HG02970 (cell line): ENCODE data around the gene CLCN6.

Source experiments
- ATAC-seq: cut with Tn5 transposase; IDR thresholded peaks from one replicate; pipeline ENCODE4 v1.9.1; 2021; ENCODE audit warnings: mild to moderate bottlenecking, moderate library complexity, moderate number of reproducible peaks; ENCODE audit not compliant: unreplicated experiment, low FRiP score

Gene CLCN6

DNA sequence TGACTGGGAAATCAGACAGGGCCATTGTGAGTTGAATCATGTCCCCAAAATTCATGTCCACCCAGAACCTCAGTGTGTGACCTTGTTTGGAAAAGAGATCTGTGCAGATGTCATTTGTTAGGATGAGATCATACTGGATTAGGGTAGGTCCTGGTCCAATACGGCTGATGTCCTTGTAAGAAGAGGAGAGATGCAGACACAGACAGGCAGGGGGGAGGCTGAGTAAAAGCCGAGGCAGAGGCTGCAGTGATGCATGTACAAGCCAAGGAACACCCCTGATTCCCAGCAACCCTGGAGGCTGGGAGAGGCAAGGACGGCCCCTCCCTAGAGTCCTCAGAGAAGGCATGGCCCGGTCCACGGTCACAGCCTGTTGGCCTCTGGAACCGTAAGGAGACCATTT is 68.6 kb downstream of the CLCN6 start:
- no peak for ATAC-seq

DNA sequence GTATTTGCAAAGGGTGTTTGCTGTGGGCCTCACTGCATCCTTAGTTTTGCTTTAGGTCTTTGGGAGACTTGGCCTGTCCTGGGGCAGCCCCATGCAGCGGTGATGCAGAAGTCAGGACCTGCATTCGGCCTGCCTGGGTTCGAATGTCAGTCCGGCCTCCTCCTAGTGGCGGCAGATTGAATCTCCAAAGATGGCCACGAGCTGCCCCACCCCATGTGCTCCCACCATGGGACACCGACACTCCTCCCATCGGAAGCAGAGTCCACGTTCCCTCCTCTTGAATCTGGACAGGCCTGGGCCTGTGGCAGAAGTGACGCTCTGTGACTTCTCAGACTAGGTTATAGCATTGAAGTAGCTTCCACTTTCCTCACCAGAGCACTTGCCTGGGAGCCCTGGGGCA is 69.1 kb downstream of the CLCN6 start:
- no peak for ATAC-seq

DNA sequence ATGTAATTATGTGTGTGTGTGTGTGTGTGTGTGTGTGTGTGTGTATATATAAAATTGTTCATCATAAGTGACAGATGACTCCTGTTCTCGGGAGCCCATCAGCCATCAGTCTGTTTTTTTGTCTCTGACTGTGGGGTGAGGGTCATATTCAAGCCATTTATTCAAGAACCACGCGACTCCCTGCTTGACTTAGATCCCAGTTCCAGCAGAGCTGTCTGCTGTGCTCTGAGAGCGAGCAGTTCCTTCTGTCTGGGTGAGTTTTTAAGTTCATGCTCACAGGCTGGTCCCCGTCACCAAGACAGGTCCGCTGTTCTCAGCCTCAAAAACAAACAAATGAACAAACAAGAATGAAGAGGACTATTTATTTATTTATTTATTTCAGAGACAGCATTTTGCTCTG is 71.1 kb downstream of the CLCN6 start:
- ATAC-seq: no peak

DNA sequence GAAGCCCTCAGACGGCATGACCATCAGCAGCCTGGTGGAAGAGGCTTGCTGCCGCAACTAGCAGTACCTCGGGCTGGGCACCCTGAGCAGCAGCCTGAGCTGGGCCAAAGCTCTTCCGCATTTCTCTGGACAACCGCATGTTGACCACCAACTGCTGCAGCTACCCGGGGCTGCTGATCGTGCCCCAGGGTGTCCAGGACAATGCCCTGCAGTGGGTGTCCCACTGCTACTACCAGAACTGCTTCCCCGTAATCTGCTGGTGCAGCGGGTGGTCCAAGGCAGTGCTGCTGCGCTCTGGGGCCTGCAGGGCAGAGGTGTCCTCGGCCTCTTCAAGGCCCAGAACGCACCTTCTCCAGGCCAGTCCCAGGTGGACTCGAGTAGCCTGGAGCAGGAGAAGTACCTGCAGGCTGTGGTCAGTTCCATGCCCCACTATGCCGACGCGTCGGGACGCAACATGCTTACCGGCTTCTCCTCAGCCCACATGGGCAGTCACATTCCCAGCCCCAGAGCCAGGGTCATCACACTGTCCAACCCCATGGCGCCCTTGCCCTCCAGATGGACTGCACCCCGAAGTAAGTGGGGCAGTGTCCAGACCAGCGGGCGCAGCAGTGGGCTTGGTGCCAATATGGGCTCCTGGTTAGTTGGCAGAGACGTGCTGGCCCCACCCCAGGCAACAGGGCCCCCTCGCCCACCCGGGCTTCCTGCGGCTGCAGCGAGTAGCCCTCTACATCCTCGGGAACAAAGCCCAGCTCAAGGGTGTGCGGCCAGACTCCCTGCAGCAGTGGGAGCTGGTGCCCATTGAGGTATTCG is 72.3 kb downstream of the CLCN6 start:
- ATAC-seq: no peak

DNA sequence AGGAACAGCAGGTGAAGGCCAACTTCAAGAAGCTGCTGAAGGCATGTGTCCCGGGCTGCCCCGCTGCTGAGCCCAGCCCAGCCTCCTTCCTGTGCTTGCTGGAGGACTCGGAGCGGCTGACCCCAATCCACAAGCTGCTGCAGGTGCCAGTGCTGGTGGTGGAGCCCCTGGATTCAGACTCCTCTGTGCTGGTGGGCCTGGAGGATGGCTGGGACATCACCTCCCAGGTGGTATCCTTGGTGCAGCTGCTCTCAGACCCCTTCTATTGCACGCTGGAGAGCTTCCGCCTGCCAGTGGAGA is 72.8 kb downstream of the CLCN6 start:
- ATAC-seq: no peak

DNA sequence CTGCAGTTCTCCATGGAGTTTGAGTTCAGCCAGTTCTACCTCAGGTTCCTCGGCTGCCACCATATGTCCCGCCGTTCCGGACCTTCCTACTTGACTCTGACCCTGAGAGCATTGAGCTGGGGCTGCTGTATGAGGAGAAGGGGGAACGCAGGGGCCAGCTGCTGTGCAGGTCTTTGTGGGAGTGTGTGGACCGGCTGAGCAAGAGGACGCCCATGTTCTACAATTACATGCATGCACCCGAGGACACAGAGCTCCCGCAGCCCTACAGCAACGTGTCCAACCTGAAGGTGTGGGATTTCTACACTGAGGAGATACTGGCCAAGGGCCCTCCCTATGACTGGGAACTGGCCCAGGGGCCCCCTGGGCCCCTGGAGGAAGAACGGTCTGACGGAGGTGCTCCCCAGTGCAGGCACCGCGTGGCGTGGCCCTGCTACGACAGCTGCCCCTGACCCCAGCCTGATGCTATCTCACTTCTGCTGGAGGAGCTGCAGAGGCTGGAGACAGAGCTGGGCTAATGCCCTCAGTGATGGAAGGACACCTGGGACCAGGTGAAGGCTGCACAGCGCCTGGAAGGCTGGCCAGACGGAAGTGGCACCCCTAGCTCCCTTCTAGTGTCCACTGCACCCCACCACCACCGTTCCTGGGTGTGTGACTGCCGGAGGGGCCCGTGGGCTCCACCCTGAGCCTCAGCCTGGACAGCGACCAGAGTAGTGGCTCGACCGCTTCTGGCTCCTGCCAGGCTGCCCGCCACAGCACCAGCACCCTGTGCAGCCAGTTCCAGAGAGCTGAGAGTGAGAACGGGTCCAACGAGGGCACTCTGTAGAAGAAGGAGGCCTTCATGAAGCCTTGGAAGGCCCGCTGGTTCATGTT is 73.6 kb downstream of the CLCN6 start:
- no peak for ATAC-seq

DNA sequence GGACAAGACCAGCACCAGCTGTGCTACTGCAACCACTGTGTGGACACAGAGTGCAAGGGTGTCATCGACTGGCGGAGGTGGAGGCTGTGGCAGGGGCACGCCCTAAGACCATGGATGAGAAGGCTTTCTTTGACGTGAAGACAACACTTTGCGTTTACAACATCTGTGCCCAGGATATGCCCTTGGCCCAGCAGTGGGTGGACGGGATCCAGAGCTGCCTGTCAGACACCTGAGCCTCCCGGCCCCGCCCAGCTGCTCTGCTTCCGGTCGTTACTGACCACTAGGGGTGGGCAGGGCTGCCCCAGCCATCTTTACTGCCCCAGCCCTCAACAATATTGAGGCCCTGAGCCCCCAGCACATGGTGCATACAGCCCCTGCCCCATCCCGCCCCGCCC is 74.2 kb downstream of the CLCN6 start:
- ATAC-seq: no peak

DNA sequence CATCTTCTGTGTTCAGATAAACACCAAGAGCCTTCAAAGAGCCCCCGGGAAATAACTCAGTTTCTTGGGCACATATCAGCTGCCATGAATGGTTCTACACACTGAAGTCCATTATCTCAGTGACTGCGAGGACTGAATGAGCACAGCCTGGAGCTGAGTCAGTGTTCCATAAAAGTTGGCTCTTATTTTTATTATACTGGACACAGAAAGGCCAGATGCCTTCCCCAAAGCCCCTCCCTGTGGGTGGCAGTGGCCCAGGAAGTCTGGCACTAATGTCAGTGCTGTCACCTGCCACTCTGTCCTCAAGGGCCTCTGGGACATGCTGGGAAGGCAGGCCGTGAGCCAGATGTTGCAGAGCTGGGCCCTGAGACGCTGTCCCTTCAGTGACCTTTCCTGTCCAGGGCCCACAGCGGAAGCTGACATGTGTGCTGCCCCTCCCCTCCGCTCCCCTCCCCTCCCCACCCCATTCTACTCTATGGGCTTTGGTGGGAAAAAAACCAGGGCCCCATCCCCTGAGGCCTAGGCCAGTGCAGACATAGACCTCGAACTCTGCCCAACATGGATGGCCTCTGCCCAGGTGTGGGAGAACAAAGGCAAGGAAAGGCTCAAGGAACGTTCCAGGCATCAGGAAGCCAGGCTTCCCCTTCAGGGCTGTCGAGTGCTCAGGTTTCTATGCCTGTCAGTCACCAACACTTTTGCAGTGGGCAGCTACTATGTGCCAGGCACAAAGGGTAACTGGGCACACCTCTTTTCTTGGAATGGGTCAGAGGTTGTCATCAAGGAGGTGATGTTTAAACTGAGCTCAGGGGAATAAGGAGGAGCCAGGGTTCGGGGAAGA is 75.1 kb downstream of the CLCN6 start:
- no peak for ATAC-seq

DNA sequence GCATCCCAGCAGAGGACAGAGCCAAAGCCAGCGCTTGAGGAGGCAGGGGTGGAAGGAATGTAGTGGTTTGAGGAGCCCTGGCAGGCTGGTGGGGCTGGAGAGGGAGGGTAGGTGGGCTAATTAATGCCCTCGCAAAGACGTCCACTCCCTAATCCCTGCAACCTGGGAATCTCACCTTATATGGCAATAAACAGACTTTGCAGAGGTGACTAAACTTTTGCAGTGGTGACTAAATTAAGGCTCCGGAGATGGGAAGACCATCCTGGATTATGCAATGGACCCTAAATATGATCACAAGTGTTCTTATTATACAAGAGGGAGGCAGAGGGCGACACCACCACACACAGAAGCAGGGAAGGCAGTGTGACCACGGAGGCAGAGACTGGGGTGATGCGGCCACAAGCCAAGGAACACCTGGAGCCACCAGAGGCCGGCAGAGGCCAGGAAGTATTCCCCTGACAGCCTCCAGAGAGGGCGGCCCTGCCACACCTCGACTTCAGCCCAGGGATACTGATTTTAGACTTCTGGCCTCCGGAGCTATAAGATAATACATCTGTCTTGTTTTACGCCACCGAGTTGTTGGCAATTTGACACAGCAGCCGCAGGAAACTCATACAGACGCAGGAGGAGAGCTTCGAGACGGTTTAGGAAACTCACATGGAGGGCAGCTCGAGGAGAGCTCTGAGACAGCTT is 75.9 kb downstream of the CLCN6 start:
- ATAC-seq: no peak

DNA sequence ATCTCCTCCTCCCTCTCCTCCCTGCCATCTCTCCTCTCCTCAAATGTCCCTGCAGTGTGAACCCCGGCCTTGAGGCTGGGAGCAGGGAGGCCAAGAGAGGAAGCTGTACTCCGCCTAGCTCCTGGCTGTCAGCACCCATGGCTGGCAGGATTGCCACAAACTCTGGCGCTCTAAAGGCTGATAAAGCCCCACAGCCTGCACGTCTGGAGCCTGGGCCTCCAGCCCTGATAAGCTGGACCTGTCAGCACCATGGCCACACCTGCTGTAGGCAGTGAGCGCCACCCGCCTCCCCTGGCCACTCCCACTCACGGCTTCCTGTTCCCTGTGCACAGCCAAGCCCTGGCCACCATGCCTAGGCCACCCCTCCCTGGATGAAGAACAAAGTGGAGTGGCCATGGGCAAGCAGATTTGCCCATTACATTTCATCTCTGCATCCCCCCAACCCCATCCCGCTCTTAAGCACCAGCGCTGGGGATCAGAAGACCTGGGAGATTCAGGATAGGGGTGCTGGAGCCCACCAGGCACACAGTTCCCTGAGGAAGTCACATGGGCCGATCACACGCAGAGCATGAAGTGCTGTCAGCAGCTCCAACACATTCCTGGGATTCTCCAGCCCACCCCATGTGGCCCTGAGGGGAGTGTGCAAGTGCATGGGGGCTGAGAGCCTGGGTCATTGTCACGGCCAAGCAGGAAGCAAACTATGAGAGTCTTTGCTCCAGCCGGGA is 77.0 kb downstream of the CLCN6 start:
- ATAC-seq: no peak

DNA sequence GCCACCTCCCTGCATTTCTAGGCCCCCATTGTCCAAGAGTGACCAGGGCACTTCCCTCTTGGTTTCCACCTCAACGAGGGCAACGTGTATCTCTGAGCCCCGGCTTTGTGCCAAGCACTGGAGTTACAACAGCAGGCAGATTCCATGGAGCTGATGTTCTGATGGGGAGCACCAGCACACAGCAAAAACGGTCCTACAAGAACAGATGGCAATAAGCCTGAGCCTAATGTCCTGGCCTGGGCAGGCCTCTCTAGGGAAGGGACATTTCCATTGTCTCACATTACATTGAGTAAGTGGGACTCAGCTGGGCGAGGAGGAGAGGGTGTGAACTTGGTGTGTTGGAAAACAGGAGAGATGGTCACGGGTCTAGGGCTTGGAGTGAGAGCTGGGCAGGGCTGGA is 79.9 kb downstream of the CLCN6 start:
- ATAC-seq: no peak

DNA sequence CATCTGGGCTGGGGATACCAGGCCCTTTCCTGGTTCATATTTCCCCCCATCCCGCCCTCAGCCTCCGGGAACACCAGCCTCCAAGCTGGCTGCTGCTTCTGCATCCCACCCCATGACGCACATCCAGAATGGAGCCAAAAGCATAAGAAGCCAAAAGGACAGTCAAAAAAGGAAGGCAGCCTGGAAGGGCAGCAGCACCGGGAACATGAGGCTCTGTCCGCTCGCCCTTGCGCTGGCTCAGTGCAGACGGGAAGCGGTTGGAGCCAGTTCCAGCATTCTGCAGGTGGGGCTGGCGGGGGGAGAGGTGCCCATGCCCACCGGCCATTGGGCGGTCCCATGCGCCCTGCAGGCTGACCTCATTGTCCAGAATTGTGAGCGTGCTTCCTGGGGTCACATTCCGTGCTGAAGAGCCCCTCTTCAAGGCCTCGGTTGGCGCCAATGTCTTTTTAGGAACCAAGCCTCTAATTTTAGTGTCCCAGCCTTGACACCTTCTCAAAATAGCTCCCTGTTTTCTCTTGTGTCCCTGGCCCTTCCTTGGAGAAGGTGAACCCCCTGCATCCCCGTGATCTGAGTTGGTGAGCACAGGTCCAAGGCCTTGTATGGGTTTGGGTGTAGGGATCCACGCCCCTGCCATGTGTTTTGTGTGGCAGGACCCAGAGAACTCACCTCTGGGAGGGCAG is 81.1 kb downstream of the CLCN6 start:
- no peak for ATAC-seq

DNA sequence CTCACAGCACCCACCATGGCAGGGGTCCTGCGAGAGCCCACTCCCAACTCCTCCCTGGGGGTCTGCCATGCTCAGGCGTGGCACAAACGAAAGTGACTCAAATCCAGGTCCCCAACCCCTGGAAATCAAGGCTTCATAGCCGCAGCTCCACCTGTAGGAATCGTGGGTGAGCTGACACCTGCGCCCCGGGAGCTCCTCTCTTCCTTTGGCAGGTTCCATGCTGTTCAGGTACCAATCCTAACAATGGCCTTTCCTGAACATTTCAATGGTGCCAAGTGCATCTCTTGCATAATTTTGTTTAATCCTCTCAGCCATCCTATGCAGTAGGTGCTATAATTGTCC is 81.6 kb downstream of the CLCN6 start:
- no peak for ATAC-seq

DNA sequence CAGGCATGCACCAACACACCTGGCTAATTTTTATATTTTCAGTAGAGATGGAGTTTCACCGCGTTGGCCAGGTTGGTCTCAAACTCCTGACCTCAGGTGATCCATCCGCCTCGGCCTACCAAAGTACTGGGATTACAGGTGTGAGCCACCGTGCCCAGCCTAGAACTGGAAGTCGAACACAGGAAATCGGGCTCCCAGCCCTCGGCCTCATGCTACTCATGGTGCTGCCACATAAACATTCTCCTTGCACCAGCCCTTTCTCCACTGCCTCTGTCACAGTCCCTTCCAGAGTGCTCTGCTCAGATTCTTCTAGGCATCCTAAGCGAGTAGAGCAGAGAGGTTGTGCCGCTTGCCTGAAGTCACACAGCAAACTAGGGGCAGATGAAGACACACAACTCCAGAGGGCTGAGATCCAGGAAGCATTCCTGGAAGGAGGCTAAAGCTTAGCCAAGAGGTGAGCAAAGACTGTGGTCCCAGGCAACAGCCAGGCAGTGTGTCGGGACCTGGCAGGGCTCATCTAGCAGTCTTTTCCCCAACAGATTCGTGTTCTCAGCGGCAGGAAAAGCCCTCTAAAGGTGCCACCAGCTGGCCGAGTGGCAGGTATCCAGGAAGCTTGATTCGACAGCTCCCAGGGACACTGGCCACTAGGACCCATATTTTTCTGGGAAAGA is 82.3 kb downstream of the CLCN6 start:
- ATAC-seq: no peak

DNA sequence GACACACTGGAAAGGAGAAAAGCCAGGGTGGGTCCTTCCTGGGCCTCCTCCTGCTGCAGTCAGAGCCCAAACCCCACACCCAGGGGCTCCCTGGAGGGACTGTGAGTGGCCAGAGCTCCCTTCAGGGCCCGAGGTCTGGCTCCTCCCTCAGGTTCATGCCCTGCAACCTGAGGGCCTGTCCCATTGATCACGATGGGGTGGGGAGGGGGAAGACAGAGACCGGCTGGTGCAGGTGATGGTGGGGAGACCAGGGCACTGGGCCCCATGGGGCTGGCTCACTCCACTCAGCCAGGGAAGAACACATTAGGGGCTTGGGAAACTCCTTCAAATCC is 82.9 kb downstream of the CLCN6 start:
- no peak for ATAC-seq

DNA sequence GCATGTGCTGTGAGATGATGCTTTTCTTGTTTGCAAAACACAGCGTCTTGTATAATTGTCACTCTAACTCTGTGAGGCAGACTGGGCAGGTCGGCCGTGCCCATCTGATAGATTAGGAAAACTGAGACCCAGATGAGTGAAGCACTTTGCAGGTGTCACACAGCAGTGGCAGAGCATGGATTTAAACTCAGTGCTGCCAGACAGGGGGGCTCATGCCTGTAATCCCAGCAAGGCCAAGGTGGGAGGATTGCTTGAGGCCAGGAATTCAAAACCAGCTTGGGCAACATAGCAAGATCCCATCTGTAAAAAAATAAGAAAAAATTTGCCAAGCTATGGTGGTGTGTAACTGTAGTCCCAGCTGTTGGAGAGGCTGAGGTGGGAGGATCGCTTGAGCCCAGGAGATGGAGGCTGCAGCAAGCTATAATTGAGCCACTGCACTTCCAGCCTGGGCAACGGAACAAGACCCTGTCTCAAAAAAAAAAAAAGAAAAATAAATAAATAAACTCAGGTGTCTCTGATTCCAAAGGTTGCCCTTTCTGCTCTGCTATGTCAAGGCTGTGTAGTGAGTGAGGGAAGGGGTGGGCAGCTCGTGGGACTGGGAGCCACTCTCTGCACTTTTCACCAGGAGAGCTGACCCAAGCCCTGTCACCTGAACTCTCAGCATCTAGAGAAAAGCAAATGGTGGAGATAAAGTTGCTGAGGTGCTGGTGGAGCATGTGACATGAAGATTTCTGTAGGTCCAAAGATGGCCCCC is 85.6 kb downstream of the CLCN6 start:
- ATAC-seq: no peak
